ENCODE data around the gene CCDC142. TPM values are rescaled to one million over a fixed set of nuclear protein-coding genes. Genes with fewer than 3 reads are reported as not detected.

Gene CCDC142
- total RNA-seq, 4 donors from 2014 or later = 7.4 to 31.6 (median 27.3) TPM

DNA sequence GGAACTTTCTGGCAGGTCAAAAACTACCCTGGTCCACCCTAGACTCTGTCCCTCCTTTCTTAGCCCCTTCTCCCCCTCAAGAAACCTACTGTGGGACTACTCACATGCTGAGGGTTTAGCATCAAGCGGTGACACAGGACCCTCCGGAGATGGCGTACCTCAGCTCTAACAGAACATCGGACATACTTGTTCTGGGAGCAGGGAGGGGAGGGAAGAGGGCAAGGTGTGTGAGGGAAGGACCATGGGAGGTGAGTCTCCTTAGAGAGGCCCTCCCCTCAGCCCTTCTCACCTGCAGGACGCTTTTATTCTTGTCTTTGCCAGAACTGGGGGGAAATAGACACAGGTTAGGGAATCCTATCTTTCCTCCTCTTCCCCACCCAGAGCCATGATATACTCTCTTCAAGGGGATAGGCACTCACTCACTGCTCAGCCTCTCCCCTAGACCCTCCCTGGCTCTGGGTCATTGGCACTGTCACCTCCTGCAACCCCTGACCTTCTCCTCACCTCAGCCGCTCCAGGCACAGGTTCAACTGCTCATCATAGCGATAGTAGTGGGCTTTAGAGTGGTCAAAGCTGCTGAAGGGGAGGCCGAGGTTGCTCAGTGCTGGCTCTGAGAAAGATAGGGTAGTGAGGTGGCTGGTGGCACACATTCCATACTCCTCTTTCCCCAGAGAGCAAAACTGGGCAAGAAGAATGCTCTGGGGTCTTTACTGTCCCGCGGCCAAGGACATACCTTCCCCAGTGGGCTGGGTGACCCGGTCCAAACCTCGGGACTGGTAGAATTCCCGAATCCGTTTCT is 22.8 kb upstream of the CCDC142 start:
- no peak for ATAC-seq (ENCODE audit: low FRiP score)
- DNase-seq (ENCODE audit: low spot score) = no peak
- TF ChIP-seq, protein P1, sequence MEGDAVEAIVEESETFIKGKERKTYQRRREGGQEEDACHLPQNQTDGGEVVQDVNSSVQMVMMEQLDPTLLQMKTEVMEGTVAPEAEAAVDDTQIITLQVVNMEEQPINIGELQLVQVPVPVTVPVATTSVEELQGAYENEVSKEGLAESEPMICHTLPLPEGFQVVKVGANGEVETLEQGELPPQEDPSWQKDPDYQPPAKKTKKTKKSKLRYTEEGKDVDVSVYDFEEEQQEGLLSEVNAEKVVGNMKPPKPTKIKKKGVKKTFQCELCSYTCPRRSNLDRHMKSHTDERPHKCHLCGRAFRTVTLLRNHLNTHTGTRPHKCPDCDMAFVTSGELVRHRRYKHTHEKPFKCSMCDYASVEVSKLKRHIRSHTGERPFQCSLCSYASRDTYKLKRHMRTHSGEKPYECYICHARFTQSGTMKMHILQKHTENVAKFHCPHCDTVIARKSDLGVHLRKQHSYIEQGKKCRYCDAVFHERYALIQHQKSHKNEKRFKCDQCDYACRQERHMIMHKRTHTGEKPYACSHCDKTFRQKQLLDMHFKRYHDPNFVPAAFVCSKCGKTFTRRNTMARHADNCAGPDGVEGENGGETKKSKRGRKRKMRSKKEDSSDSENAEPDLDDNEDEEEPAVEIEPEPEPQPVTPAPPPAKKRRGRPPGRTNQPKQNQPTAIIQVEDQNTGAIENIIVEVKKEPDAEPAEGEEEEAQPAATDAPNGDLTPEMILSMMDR (IDR thresholded peaks at IDR 0.05) = no peak

DNA sequence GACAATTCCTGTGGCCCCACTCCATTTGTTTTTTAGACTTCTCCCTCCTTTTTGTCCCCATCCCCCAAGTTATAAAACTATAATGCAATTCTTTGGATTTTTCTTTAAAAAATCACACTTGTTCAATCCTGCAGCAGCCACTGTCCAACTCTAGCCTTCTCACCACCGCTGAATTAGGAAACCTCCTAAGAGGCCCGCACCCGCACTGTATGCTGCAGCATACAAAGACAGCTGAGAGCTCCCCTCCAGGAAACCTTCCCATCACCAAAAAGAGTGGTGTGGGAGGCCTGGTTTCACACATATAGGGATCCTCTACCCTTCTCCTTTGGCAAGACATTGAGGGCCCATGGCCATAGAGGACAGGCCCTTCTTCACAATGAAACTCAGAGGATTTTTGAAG is 21.8 kb upstream of the CCDC142 start:
- DNase-seq (ENCODE audit: low spot score) = no peak
- ATAC-seq (ENCODE audit: low FRiP score) = no peak
- TF ChIP-seq, protein P1 (IDR thresholded peaks at IDR 0.05) = no peak

DNA sequence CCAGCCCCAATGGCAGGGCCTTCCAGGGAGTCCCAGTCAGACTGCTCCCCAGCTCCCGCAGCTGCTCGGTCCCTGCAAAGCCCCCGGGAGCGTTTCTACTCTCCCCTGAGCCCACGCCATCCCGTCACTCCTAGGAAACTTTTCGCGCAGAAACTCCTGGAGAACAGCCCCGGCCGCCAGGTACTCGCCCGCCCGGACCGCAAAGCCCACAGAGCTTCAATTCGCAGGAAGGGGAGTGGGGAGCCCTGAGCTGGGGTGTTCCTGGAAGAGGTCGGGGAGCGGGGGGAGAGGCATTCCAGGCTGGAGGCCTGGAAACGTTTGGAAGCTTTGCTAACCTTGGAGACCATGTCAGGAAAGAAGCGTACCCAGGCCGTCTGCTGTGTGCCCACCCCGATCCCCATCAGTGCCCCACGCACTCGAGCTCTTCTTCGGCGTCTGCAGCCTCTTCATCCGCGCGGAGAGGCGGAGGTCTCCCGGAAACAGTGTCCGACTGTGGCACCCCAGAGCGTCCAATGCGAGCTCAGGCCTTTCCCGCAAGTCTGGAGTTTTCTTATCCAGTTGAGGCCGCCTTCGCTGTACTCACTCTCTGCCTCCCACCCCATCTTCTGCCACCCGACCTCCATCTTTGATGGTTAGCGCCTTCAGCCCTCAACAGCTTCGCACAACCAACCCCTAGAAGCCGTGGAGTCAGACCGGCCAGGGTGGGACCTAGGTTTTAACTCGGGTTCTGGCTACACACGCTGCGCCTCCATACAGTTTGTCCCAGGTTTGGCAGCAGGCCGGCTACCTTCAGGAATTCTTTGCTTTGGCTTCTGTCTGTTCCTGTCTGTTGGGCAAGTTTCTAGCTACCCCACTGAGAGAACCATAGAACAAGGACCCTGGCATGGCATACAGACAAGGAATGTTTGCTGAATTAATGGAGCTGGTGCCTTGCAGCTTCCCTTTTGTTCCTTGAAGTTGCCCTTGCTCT is 21.0 kb upstream of the CCDC142 start:
- no peak for ATAC-seq (ENCODE audit: low FRiP score)
- TF ChIP-seq, protein P1 (IDR thresholded peaks at IDR 0.05) = no peak
- DNase-seq (ENCODE audit: low spot score) = no peak

DNA sequence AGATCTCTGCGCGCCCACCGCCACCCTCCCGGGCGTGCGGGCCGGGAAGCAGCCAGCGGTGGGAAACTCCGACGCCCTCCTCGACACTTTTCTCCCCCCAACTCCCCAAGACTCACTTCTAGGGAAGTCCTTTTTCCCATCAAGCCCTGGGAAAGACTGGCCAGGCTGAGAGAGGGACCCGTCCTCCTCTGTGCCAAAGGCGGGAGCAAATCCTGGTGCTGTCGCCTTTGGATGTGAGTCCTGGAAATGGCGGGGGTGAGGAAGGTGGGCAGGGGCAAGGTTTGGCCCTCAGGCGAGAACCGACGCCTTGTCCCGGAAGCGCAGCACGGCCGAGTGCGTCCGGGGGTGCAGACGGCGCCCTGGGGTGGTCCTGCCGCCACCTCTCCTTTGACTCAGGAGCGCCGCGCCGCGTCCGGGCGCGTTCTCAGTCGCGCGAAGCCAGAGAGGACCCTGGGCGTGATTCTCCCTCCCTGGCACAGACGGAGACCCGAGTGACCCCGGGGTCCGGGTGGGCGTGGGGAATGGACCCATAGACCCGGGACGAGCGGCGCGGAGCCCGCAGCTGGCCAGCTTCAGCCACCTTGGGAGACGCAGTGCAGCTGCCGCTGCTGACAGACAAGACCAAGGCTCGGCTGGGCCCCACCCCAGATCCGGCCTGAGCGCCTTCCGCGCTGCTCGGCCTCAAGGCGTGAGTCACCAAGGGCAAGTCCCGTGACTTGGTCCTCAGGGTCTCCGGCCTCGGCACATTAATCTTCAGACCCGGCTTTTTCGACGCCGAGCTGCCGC is 20.1 kb upstream of the CCDC142 start:
- peak; percentile 68 for DNase-seq (ENCODE audit: low spot score)
- ATAC-seq (ENCODE audit: low FRiP score) = peak; percentile 73

DNA sequence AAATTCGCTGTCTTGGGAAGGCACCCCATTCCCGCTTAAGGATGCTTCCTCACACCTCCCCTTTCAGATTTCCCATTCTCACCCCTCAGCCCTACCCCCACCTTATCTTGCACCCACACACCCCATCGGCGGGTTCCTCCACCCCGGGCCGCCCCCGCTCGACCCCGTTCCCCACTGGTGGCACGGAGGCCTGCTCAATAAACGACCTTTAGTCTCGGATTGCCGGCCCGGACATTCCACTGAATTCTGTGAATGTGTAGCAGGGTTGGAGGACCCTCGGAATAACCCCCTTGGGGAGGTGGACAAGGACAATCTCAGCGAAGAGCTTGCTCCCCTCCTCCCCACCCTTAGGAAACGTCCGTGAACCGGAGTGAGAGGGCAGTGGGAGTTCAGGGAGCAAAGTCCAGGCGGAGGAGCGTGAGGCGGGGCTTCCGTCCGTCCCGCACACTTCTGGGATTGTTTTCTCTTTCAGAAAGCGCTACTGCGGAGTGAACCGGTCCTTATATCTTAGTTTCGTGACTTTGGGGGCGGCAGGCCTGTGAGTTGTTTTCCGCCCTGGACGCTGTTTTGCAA is 19.4 kb upstream of the CCDC142 start:
- TF ChIP-seq, protein P1 (IDR thresholded peaks at IDR 0.05) = no peak
- ATAC-seq (ENCODE audit: low FRiP score) (no peak), DNase-seq (ENCODE audit: low spot score) (no peak)

More for the DNA sequence above, 20.1 kb upstream of the CCDC142 start:
- TF ChIP-seq, protein P1 (IDR thresholded peaks at IDR 0.05) = no peak

DNA sequence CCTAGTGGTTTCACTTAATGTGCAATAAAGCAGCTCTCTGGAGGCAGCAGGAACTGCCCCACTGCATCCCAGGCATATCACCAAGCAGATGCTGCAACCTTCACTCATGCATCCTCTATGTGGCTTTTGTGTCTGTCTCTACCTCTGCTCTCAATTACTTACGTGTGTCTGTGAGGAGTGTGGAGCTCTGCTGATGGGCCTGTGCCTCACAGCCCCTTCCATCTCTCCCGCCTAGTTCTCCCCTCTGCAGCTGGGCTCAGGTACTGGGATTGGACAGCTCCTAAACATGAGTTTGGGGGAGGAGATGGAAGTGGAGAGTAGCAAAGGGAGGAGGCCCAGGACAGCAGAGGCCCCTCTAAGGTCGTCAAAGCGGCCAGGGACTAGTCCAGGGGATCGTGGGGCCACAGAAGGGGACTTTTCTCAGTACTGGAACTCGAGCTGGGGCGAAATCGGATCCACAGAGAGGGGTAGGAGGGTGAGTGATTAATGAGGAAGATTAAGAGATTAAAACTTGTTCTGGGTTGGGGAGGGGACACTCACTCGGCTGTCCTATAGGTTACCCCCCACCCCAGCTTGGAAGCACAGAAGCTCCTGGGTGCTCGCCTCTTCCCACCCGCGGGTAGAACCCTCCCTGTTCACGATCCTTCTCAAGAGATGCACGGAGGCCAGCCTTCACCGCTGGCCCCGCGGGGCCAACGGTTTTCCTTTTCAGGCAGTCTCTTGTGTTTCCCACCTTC is 18.7 kb upstream of the CCDC142 start:
- TF ChIP-seq, protein P1 (IDR thresholded peaks at IDR 0.05) = no peak
- ATAC-seq (ENCODE audit: low FRiP score) (no peak), DNase-seq (ENCODE audit: low spot score) (no peak)

Measured in omental fat pad (tissue), 4 donors.